NCI-H446 treated with DMSO at 0.1 percent for 48 hours (cell line): ENCODE measurements around the gene STIP1.

Experiments
- DNase-seq: peaks from one replicate; lab custom pipeline; 2025; lab: John Stamatoyannopoulos, UW

STIP1 gene

DNA sequence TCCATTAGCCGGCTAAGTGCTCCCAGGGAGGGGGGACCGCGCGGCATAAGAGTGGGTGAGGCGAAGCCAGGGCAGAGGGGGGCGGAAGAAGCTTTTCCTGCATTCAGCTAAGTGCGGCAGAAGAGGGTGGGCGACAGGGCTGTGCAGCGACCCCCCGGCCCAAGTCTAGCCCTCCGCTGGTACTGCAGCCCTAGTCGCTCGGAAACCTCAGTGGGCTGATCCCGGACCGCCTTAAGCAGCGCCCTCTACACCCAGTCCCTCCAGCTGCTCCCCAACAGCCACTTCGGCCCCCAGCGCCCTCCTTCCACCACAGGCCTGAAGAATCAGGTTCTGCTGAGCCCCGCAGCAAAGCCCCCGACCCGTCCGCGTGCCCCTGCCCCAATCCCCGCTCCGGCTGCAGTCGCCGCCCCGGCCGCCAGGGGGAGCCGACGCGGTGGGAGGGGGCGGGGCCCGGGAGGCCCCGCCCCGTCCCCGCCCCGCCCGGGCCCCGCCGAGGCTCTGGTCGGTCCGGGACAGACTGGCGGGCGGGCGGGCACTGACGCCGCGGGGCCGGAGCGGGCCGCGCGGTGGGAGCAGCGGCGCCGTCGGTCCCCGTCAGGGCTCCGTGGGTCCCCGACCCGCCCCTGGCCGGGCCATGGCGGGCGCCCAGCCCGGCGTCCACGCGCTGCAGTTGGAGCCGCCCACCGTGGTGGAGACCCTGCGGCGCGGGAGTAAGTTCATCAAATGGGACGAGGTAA lies 65.2 kb downstream of the STIP1 start, which contains the start of gene PLCB3:
PLCB3 (plus strand) TSS at position 515 of the 737 bp plus-strand sequence; CDS start at position 635, 120 bp downstream.
- DNase-seq: no peak

DNA sequence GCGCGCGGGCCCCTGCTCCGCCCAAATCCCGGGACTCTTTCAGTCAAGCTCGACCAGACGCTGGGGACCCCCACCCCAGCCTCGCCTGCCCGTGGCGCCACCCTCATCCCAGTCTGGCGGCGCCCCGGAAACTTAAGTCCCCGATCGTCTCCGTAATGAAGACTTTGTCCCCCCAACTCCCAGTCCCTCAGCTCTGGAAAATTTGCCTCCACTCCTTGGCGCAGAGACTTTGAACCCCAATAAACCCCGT lies 65.7 kb downstream of the STIP1 start:
- DNase-seq: no peak

DNA sequence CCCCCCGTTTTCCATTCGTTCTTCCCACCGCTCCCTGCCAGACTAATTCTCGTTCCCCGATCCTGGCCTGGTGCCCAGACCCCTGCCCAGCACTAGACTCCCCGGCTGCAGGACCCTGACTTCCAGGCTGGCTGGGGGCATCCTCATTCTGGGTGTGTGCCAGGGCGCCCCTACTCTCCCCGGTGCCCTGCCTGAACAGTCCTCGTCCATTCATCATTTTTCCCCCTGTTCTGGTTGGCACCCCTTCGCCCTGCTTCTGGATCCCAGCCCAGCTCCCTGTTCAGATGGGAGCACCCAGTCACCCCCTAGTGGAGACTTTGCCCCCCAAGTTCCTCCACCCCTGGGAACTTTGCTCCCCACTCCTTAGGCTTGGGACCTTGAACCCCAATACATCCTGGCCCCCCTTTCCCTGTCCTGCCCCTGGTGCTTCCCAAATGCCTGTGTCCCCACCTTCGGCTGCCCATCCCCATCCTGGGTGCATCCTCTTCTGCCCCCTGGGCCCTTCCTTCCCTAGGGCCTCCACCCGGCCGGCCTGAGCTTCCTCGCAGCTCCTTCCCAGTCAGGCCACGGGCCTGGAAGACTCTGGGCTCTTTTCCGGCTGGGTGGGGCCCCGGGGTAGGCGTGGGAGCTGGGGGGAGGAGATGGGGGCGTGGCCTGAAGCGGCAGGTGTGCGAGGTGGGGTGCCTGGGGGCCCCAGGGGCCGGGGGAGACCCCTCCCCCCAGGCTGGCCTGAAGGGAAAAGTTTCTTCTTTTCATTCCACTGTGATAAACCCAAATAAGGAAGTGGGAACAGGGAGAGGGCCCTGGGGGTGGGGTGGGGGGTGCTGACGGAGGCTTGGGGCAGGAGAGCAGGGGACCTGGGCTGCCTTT lies 66.3 kb downstream of the STIP1 start:
- DNase-seq: no peak

- no peak for DNase-seq
Measured at GRCh38 chr11:64253043-64253442, 67.1 kb downstream of the STIP1 start.

- no peak for DNase-seq
Measured at GRCh38 chr11:64253481-64253880, 67.5 kb downstream of the STIP1 start.
